PC-9 (cell line): ENCODE results near the gene SLC25A44.

Experiments
- EZH2 ChIP-seq: fragments of 200-600 bp; sonication (generic); IDR thresholded peaks from 2 replicates; pipeline ENCODE4 v1.8.0; 2017; ENCODE audit warnings: antibody characterized with exemption, low read depth
- TF ChIP-seq, protein P1 (sequence below): fragments of 200-600 bp; sonication (generic); conservative IDR thresholded peaks from 2 replicates; pipeline ENCODE4 v1.6.1; 2017; ENCODE audit warnings: mixed run types, antibody characterized with exemption, mild to moderate bottlenecking, moderate library complexity

DNA sequence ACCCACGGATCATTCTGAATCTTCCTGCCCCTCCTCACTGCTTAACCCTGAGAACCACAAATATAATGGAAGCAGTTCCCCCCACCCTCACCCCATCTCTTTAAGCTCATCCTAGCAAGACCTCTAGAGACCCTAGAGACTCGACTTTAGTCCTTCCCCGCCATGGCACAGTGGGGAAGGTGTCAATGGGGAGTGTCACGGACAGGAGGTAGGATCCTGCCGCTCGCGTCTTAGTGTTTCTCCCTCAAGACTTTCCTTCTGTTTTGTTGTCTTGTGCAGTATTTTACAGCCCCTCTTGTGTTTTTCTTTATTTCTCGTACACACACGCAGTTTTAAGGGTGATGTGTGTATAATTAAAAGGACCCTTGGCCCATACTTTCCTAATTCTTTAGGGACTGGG, 18.2 kb downstream of the SLC25A44 start:
- TF ChIP-seq, protein P1, sequence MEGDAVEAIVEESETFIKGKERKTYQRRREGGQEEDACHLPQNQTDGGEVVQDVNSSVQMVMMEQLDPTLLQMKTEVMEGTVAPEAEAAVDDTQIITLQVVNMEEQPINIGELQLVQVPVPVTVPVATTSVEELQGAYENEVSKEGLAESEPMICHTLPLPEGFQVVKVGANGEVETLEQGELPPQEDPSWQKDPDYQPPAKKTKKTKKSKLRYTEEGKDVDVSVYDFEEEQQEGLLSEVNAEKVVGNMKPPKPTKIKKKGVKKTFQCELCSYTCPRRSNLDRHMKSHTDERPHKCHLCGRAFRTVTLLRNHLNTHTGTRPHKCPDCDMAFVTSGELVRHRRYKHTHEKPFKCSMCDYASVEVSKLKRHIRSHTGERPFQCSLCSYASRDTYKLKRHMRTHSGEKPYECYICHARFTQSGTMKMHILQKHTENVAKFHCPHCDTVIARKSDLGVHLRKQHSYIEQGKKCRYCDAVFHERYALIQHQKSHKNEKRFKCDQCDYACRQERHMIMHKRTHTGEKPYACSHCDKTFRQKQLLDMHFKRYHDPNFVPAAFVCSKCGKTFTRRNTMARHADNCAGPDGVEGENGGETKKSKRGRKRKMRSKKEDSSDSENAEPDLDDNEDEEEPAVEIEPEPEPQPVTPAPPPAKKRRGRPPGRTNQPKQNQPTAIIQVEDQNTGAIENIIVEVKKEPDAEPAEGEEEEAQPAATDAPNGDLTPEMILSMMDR, result no peak
- no peak for TF ChIP-seq EZH2
